Measurements from ENCODE around the gene ITPKB. TPM values are rescaled to one million over a fixed set of nuclear protein-coding genes. Genes with fewer than 3 reads are reported as not detected.

The ITPKB gene
- total RNA-seq, 1 donor from 2014 or later = 1.6 TPM

- no peak overlapping the region for H3K27ac ChIP-seq
- H3K79me2 ChIP-seq (ENCODE audit: low read depth) = no peaks in the 10 kb centered on the region
- Mint-ChIP-seq H3K27me3 (ENCODE audit: insufficient read depth, low read depth) (no peaks in the 10 kb centered on the region), H3K9me3 (no peaks in the 10 kb centered on the region), H3K27ac (no peak overlapping the region), H3K4me3 (no peak overlapping the region), H3K36me3 (no peaks in the 10 kb centered on the region), H3K4me1 (peaks cover 10% of the 10 kb centered on the region)
- H3K36me3 ChIP-seq = no peaks in the 10 kb centered on the region
- no peak overlapping the region for H2AFZ ChIP-seq (replicated peaks)
- no peak overlapping the region for H3K4me2 ChIP-seq
- DNase-seq (ENCODE audit: low spot score) = no peak
- H3K9me3 ChIP-seq (ENCODE audit: low read depth) = no peaks in the 10 kb centered on the region
- no peak overlapping the region for H3K4me3 ChIP-seq
- H3F3A ChIP-seq (ENCODE audit: low read depth) = no peaks in the 10 kb centered on the region
- H3K9ac ChIP-seq = no peak overlapping the region
- no peaks in the 10 kb centered on the region for H3K4me1 ChIP-seq
- TF ChIP-seq EZH2 (IDR thresholded peaks at IDR 0.05) (no peak), EZH2phosphoT487 (IDR thresholded peaks at IDR 0.05) (no peak)
- TF ChIP-seq, protein P1, sequence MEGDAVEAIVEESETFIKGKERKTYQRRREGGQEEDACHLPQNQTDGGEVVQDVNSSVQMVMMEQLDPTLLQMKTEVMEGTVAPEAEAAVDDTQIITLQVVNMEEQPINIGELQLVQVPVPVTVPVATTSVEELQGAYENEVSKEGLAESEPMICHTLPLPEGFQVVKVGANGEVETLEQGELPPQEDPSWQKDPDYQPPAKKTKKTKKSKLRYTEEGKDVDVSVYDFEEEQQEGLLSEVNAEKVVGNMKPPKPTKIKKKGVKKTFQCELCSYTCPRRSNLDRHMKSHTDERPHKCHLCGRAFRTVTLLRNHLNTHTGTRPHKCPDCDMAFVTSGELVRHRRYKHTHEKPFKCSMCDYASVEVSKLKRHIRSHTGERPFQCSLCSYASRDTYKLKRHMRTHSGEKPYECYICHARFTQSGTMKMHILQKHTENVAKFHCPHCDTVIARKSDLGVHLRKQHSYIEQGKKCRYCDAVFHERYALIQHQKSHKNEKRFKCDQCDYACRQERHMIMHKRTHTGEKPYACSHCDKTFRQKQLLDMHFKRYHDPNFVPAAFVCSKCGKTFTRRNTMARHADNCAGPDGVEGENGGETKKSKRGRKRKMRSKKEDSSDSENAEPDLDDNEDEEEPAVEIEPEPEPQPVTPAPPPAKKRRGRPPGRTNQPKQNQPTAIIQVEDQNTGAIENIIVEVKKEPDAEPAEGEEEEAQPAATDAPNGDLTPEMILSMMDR (IDR thresholded peaks at IDR 0.05) = no peak
- no peaks in the 10 kb centered on the region for H4K20me1 ChIP-seq (ENCODE audit: low read depth)
- H3K27me3 ChIP-seq = no peaks in the 10 kb centered on the region
These were observed 23.0 kb upstream of the ITPKB start for GRCh38 chr1:226762055-226762454.

DNA sequence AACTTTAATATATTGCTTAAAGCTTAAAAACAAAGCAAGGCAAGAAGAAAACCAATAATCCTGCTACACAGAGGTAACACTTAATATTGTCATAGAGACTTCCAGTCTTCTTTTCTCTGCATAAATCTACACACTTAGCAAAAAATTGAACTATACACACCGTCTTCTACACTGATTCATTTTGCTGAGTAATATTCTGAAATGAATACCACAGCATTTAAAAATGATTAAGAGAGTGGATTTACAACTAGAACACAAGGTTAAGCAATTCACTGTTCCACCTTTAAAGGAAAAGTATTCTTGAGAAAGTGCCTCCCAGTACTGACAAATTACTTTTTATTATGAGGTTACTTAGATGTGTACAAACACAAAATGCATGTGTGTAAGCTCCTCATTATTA lies 22.2 kb upstream of the ITPKB start:
- H3K27ac Mint-ChIP-seq = no peak overlapping the region
- peaks cover 3% of the 10 kb centered on the region for H3K9me3 Mint-ChIP-seq
- Histone ChIP-seq H3F3A (ENCODE audit: low read depth) (no peaks in the 10 kb centered on the region), H3K4me3 (no peak overlapping the region), H3K36me3 (no peaks in the 10 kb centered on the region), H3K4me2 (no peak overlapping the region), H3K9me3 (ENCODE audit: low read depth) (no peaks in the 10 kb centered on the region), H2AFZ (replicated peaks) (no peak overlapping the region), H3K27ac (no peak overlapping the region), H3K79me2 (ENCODE audit: low read depth) (no peaks in the 10 kb centered on the region), H4K20me1 (ENCODE audit: low read depth) (no peaks in the 10 kb centered on the region), H3K4me1 (no peaks in the 10 kb centered on the region), H3K27me3 (no peaks in the 10 kb centered on the region), H3K9ac (no peak overlapping the region)
- no peak for DNase-seq (ENCODE audit: low spot score)
- H3K36me3 Mint-ChIP-seq = no peaks in the 10 kb centered on the region
- no peaks in the 10 kb centered on the region for H3K27me3 Mint-ChIP-seq (ENCODE audit: insufficient read depth, low read depth)
- peaks cover 8% of the 10 kb centered on the region for H3K4me1 Mint-ChIP-seq
- no peak for TF ChIP-seq EZH2 (IDR thresholded peaks at IDR 0.05)
- TF ChIP-seq, protein P1 (IDR thresholded peaks at IDR 0.05) = no peak
- no peak for TF ChIP-seq EZH2phosphoT487 (IDR thresholded peaks at IDR 0.05)
- no peak overlapping the region for H3K4me3 Mint-ChIP-seq

GRCh38 chr1:226754793-226755533 lies 15.9 kb upstream of the ITPKB start:
- Mint-ChIP-seq H3K4me1 (peaks cover 6% of the 10 kb centered on the region), H3K4me3 (no peak overlapping the region), H3K9me3 (peaks cover 9% of the 10 kb centered on the region), H3K36me3 (no peaks in the 10 kb centered on the region), H3K27ac (no peak overlapping the region), H3K27me3 (ENCODE audit: insufficient read depth, low read depth) (no peaks in the 10 kb centered on the region)
- Histone ChIP-seq H3K27ac (no peak overlapping the region), H3K4me3 (no peak overlapping the region), H3K79me2 (ENCODE audit: low read depth) (no peaks in the 10 kb centered on the region), H3K27me3 (no peaks in the 10 kb centered on the region), H3K4me1 (no peaks in the 10 kb centered on the region), H2AFZ (replicated peaks) (no peak overlapping the region), H3K9me3 (ENCODE audit: low read depth) (no peaks in the 10 kb centered on the region), H4K20me1 (ENCODE audit: low read depth) (no peaks in the 10 kb centered on the region), H3K4me2 (no peak overlapping the region), H3K9ac (no peak overlapping the region), H3F3A (ENCODE audit: low read depth) (no peaks in the 10 kb centered on the region), H3K36me3 (no peaks in the 10 kb centered on the region)
- TF ChIP-seq, protein P1 (IDR thresholded peaks at IDR 0.05) = no peak
- TF ChIP-seq EZH2 (IDR thresholded peaks at IDR 0.05) (no peak), EZH2phosphoT487 (IDR thresholded peaks at IDR 0.05) (no peak)
- DNase-seq (ENCODE audit: low spot score) = no peak
